ENCODE results near the gene OR52D1.

DNA sequence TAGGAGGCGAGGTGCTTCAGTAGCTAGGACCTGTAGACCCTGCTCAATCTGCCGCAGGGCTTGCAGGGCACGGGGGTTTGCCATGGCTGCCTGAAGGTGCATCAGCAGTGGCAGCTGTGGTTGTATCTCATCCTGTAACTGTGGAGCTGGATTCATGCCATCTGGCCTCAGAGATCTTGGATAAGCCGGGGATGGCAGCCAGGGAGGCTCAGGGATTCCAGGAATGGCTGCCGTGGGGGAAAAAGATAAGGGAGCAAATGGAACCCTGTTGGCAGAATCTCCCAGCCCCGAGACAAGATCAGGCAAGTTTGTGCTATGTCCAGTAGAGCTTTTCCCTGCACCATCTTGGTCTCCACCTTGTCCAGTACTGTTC lies 19.4 kb downstream of the OR52D1 start:
- TF ChIP-seq ZFX (IDR thresholded peaks at IDR 0.05) (no peak), EZH2 (IDR thresholded peaks at IDR 0.05) (no peak), POLR2AphosphoS5 (IDR thresholded peaks at IDR 0.05; ENCODE audit: low read depth, low read length) (no peak), POLR2A (IDR thresholded peaks at IDR 0.05; ENCODE audit: borderline replicate concordance, extremely low read depth, insufficient read depth, insufficient read length) (no peak), RAD21 (IDR thresholded peaks at IDR 0.05; ENCODE audit: low read depth) (no peak)
- TF ChIP-seq, protein P1, sequence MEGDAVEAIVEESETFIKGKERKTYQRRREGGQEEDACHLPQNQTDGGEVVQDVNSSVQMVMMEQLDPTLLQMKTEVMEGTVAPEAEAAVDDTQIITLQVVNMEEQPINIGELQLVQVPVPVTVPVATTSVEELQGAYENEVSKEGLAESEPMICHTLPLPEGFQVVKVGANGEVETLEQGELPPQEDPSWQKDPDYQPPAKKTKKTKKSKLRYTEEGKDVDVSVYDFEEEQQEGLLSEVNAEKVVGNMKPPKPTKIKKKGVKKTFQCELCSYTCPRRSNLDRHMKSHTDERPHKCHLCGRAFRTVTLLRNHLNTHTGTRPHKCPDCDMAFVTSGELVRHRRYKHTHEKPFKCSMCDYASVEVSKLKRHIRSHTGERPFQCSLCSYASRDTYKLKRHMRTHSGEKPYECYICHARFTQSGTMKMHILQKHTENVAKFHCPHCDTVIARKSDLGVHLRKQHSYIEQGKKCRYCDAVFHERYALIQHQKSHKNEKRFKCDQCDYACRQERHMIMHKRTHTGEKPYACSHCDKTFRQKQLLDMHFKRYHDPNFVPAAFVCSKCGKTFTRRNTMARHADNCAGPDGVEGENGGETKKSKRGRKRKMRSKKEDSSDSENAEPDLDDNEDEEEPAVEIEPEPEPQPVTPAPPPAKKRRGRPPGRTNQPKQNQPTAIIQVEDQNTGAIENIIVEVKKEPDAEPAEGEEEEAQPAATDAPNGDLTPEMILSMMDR (IDR thresholded peaks at IDR 0.05 in 2 of 3, conservative IDR thresholded peaks at IDR 0.05 in 1 of 3; ENCODE audit: borderline replicate concordance in 1 of 3, insufficient read depth in 1 of 3, low read depth in 2 of 3, low read length in 2 of 3), result no peak
- TF ChIP-seq, protein P2, sequence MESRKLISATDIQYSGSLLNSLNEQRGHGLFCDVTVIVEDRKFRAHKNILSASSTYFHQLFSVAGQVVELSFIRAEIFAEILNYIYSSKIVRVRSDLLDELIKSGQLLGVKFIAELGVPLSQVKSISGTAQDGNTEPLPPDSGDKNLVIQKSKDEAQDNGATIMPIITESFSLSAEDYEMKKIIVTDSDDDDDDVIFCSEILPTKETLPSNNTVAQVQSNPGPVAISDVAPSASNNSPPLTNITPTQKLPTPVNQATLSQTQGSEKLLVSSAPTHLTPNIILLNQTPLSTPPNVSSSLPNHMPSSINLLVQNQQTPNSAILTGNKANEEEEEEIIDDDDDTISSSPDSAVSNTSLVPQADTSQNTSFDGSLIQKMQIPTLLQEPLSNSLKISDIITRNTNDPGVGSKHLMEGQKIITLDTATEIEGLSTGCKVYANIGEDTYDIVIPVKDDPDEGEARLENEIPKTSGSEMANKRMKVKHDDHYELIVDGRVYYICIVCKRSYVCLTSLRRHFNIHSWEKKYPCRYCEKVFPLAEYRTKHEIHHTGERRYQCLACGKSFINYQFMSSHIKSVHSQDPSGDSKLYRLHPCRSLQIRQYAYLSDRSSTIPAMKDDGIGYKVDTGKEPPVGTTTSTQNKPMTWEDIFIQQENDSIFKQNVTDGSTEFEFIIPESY (IDR thresholded peaks at IDR 0.05; ENCODE audit: extremely low read depth, insufficient replicate concordance, low read length), result no peak

All from HCT116 (cell line).